ENCODE measurements around the gene TMEM52. TPM values are rescaled to one million over a fixed set of nuclear protein-coding genes. Genes with fewer than 3 reads are reported as not detected.
A peak's percentile ranks its signal among the peaks of the same experiment; 100 is the strongest.
"Not testable (repeated sequence)": the region's sequence is repeated elsewhere in the genome, so short reads cannot be mapped to it uniquely, and the experiment has no call there.

TMEM52 gene
- total RNA-seq, 2 experiments from 2014 or later = not detected

DNA sequence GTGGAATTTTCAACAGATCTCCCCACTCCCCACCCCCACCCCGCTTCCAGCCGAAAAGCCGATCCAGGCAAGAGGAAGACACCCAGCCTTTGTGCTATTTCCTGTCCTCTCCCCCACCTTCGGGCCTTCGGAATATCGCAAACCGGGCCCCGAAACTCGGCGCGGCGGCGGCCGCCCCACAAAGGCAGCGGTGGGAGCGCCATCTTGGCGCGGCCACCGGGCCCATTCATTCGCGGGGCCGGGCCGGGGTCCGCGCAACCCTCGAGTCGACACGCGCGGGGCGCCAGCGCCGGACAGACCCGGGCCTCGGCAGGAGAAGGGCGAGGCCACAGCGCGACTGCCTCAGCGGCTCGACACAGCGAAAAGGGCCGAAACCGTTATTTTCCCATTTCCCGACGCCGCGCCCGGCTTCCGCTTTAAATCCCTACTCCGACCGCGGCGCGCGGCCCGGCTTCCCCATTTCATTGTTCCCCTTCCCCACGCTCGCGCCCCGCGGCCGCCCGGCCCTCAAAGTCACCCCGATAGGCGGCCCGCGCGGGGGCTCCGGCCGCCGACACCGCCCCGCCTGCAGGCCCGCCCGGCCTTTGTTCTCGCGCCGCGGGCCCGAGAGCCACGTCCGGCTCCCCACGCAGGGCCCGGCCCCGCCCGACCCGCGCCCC, 29.1 kb downstream of the TMEM52 start:
- peak; percentile 46 for DNase-seq
- POLR2A ChIA-PET = no interaction called here
- H3K9me3 Mint-ChIP-seq = no peaks in the 10 kb centered on the region
- peak overlapping the region; percentile 84 for H3K4me3 Mint-ChIP-seq
- H3K27ac Mint-ChIP-seq = peak overlapping the region; percentile 93
- H3K36me3 Mint-ChIP-seq (ENCODE audit: low read depth) = peaks cover 24% of the 10 kb centered on the region
- H3K4me1 Mint-ChIP-seq = peaks cover 51% of the 10 kb centered on the region
- H3K27me3 Mint-ChIP-seq = no peaks in the 10 kb centered on the region
- CTCF ChIA-PET = interaction anchor here (0.8 to 1.8 kb wide), 3 partner anchors 12 to 31 kb away, joined by 3 to 6 read pairs (median 3); no protein-coding TSS in a partner anchor

DNA sequence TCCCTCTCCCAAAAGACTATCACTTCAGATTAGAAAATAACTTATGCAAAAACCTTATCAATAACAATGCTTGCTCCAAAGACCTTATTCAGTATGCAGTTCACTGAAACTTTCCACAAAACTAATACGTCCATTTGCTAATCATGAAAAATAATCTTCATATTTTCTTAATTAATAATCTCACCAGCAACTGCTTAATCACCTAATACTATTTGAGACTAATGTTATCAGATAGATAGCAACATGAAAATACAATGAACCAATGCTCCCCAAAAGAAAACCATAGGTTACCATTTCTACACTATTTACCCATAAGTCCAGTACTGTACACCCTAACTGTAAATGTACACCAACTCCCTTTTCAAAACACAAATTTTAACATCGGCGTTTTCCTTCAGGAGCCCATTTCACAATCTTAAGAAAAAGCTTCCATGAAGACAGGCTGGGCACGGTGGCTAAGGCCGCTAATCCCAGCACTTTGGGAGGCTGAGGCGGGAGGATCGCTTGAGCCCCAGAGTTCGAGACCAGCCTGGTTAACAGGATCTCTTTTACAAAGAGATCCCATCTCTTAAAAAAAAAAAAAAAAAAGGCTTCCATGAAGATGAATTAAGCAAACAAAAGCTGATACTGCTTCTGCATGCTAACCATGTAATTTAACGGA, 29.9 kb downstream of the TMEM52 start:
- peak overlapping the region; percentile 93 for H3K27ac Mint-ChIP-seq
- H3K4me3 Mint-ChIP-seq = peak overlapping the region; percentile 84
- no peak for DNase-seq
- peaks cover 47% of the 10 kb centered on the region for H3K4me1 Mint-ChIP-seq
- no peaks in the 10 kb centered on the region for H3K27me3 Mint-ChIP-seq
- CTCF ChIA-PET = interaction anchor here (0.6 to 1.9 kb wide), 5 partner anchors 11 to 59 kb away, joined by 3 to 6 read pairs (median 3); no protein-coding TSS in a partner anchor
- POLR2A ChIA-PET = interaction anchor here (0.8 kb wide), 1 partner anchor 9 kb away, joined by 8 read pairs; no protein-coding TSS in a partner anchor
- peaks cover 26% of the 10 kb centered on the region for H3K36me3 Mint-ChIP-seq (ENCODE audit: low read depth)
- H3K9me3 Mint-ChIP-seq = no peaks in the 10 kb centered on the region

DNA sequence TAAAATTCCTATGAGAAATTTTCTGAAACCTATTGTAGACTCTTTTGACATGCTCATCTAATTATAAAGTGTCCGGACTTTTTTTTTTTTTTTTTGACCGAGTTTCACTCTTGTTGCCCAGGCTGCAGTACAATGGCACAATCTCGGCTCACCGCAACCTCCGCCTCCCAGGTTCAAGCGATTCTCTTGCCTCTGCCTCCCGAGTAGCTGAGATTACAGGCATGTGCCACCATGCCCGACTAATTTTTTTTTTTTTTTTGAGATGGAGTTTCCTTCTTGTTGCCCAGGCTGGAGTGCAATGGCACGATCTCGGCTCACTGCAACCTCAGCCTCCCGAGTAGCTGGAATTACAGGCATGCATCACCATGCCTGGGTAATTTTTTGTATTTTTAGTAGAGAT, 35.2 kb downstream of the TMEM52 start:
- CTCF ChIA-PET, DNase-seq, POLR2A ChIA-PET, H3K4me3 Mint-ChIP-seq, H3K27me3 Mint-ChIP-seq, H3K9me3 Mint-ChIP-seq, H3K27ac Mint-ChIP-seq: not testable (repeated sequence)
- Mint-ChIP-seq H3K4me1 (peaks cover 58% of the 10 kb centered on the region), H3K36me3 (ENCODE audit: low read depth) (peaks cover 34% of the 10 kb centered on the region)

DNA sequence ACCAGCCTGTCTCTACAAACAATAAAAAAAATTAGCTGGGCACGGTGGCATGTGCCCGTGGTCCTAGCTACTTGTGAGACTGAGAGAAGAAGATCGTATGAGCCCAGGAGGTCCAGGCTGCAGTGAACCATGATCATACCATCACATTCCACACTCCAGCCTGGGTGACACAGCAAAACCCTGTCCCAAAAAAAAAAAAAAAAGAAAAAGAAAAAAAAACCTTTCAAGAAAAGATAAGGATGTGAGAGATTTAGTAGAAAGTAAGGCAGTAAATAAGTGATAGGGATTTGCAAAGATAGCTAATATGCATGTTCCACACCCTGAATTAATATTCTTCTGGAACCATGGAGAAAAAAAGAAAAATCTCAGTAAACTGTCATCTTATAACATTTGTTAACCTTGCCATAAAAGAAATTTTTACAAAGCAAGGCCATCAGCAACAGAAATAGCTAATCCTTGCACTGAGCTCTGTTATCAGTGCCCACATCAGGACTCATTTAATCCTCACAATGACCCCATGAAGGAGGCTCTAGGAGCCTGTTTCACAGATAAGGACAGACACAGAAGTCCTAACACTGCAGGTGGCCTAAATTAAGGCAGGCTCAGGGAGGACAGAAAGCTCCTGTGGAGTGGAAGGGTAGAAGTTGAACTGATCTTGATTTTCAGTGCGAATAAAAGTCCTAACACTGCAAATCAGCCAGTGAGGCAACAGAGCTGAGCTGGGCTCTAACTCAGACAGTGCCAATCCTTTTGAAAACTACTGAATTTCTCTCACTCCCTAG, 35.8 kb downstream of the TMEM52 start:
- H3K27me3 Mint-ChIP-seq = no peaks in the 10 kb centered on the region
- H3K9me3 Mint-ChIP-seq = no peaks in the 10 kb centered on the region
- H3K4me1 Mint-ChIP-seq = peaks cover 58% of the 10 kb centered on the region
- CTCF ChIA-PET = interaction anchor here (0.6 to 1.4 kb wide), 2 partner anchors 12 to 942 kb away, joined by 3 to 5 read pairs; no protein-coding TSS in a partner anchor
- peaks cover 37% of the 10 kb centered on the region for H3K36me3 Mint-ChIP-seq (ENCODE audit: low read depth)
- POLR2A ChIA-PET = no interaction called here
- peak overlapping the region; percentile 25 for H3K27ac Mint-ChIP-seq
- no peak for DNase-seq
- H3K4me3 Mint-ChIP-seq = no peak overlapping the region

DNA sequence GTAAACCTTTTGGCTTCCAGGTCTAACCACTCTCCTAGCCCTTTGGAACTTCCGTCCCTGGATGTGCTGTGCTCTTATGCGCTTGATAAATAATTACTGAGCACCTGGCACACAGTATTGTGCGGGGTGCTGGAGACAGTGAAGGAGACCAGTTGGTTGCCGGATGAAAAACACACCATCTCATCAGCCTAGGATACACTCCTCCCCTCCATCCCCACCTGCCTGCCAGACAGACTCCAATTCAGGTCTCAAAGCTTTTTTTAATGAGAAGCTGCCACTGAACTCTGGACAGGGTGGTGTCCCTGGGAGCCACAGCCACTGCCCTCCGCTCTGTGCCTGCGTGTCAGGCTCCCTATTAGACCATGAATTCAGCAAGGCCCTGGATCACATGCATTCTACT, 37.4 kb downstream of the TMEM52 start:
- Mint-ChIP-seq H3K36me3 (ENCODE audit: low read depth) (peaks cover 32% of the 10 kb centered on the region), H3K9me3 (no peaks in the 10 kb centered on the region), H3K27me3 (no peaks in the 10 kb centered on the region), H3K27ac (no peak overlapping the region), H3K4me3 (no peak overlapping the region), H3K4me1 (peaks cover 53% of the 10 kb centered on the region)
- CTCF ChIA-PET = interaction anchor here (0.9 kb wide), 1 partner anchor 12 kb away, joined by 3 read pairs; no protein-coding TSS in a partner anchor
- no peak for DNase-seq
- POLR2A ChIA-PET = no interaction called here

DNA sequence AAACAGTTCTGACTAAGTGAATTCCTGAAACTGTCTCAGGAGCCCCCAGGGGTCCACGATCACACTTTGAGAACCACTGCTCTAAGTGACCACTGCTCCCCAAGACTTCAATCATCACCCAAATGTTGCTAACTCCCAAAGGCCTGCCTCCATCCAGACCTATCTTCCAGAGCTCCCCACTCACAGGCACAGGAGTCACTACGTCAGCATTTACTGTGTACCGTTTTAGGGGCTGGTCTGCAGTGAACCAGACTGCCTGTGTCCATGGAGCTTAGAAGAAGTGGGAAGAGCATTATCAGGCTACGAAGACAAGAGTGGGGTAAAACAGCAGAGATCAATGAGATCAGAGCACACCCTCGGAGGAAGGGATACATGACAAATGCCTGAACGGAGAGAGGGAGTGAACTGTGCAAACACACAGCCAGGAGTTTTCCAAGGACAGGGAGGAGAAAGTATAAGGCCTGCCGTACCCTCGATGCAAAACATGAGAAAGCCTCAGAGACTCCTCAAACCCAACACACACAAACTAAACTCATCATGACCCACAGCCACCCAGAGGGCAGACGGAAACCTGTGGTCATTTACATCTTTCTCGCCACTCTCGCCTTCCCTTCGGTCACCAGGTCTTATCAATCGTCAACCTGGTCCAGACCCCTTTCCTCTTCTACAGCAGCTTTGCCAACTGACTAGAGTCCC, 38.3 kb downstream of the TMEM52 start:
- Mint-ChIP-seq H3K27ac (no peak overlapping the region), H3K4me3 (no peak overlapping the region), H3K4me1 (peaks cover 56% of the 10 kb centered on the region), H3K9me3 (no peaks in the 10 kb centered on the region), H3K36me3 (ENCODE audit: low read depth) (peaks cover 37% of the 10 kb centered on the region), H3K27me3 (no peaks in the 10 kb centered on the region)
- POLR2A ChIA-PET = no interaction called here
- CTCF ChIA-PET = interaction anchor here (0.7 kb wide), 1 partner anchor 303 kb away, joined by 5 read pairs; no protein-coding TSS in a partner anchor
- DNase-seq = no peak

DNA sequence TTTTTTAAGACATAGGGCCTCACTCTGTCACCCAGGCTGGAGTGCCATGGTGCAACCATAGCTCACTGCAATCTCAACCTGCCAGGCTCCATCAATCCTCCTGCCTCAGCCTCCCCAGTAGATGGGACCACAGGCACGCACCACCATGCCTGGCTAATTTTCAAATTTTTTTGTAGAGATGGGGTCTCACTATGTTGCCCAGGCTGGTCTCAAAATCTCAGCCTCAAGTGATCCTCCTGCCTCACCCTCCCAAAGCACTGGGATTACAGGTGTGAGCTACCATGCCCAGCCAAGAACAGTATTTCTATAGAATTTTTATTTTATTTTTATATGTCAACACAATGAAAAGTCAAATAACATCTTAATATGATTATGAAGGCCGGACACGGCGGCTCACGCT, 39.1 kb downstream of the TMEM52 start:
- CTCF ChIA-PET = interaction anchor here (0.5 kb wide), 1 partner anchor 199 kb away, joined by 3 read pairs; no protein-coding TSS in a partner anchor
- Mint-ChIP-seq H3K9me3 (no peaks in the 10 kb centered on the region), H3K27ac (no peak overlapping the region), H3K4me1 (peaks cover 61% of the 10 kb centered on the region), H3K4me3 (no peak overlapping the region), H3K27me3 (no peaks in the 10 kb centered on the region), H3K36me3 (ENCODE audit: low read depth) (peaks cover 44% of the 10 kb centered on the region)
- POLR2A ChIA-PET = no interaction called here
- DNase-seq = no peak

DNA sequence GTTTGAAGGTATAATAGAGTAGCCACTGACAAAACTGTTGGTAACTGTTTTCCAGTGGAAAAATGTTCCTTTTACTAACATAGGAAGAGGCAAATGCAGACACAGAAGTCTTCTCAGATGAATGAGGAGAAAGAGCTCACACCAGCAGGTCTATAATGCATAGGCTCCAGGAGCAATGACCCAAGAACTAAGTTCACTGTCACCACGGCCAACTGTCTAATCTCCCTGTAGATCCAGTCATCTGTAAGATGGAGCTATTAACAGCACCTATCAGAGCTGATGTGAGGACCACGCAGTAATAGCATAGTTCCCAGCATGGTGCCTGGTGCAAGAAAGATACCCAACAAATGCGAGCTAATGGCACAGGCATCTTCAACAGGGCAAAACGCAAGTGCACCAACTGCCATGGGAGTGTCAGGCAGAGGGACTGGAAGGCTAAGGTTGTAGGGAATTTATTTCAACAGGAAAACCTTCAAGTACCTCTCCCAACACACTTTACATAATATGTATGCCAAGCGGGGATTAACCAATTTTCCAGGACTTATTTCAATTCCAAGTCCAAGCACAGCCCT, 41.1 kb downstream of the TMEM52 start:
- POLR2A ChIA-PET = no interaction called here
- peaks cover 49% of the 10 kb centered on the region for H3K4me1 Mint-ChIP-seq
- no peak for DNase-seq
- H3K27ac Mint-ChIP-seq = peak overlapping the region; percentile 28
- peaks cover 50% of the 10 kb centered on the region for H3K36me3 Mint-ChIP-seq (ENCODE audit: low read depth)
- no peaks in the 10 kb centered on the region for H3K27me3 Mint-ChIP-seq
- H3K4me3 Mint-ChIP-seq = no peak overlapping the region
- H3K9me3 Mint-ChIP-seq = no peaks in the 10 kb centered on the region
- CTCF ChIA-PET = interaction anchor here (0.8 to 1.0 kb wide), 4 partner anchors 12 to 28 kb away, joined by 3 read pairs; no protein-coding TSS in a partner anchor

DNA sequence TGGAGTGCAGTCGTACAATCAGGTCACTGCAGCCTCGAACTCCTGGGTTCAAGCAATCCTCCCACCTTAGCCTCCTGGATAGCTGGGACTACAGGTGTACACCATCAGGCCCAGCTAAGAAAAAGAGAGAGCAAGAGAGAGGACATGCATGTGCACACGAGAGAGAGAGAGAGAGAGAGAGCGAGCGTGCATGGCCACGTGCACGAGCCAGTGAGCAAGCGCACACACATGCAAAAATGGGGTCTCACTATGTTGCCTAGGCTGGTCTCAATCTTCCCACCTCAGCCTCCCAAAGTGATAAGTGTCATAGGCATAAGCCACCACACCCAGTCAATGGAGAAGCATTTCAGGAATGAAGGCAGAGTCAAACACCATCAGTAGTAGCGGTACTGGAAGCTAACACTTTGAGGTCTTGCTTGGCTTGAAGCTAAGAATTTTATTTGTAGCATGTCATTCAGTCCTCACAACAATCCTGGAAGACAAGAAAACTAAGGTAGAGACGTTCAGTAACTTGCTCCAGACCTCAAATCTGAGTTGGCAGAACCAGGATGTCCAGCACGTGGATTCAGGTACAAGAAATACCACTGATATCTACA, 42.6 kb downstream of the TMEM52 start:
- ChIA-PET POLR2A (no interaction called here), CTCF (interaction anchor here (1.2 kb wide), 2 partner anchors 9 to 12 kb away, joined by 3 to 6 read pairs; no protein-coding TSS in a partner anchor)
- H3K27me3 Mint-ChIP-seq = no peaks in the 10 kb centered on the region
- no peak overlapping the region for H3K4me3 Mint-ChIP-seq
- no peak for DNase-seq
- no peak overlapping the region for H3K27ac Mint-ChIP-seq
- peaks cover 58% of the 10 kb centered on the region for H3K36me3 Mint-ChIP-seq (ENCODE audit: low read depth)
- no peaks in the 10 kb centered on the region for H3K9me3 Mint-ChIP-seq
- peaks cover 55% of the 10 kb centered on the region for H3K4me1 Mint-ChIP-seq

DNA sequence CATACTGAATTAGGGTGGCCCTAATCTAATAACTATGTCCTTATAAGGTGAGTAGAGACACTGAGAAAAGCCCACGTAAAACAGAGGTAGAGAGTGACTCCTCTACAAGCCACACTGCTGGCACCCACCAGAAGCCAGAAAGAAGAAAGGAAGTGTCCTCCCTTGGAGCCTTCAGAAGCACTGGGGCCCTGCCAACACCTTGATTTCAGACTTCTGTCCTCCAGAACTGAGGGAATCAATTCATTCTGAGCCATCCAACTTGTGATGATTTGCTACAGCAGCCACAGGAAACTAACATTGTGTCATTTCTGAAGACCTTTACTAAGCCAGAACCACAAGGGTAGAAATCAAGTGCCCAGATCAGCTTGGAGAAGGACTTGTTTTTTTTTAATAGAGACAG, 43.1 kb downstream of the TMEM52 start:
- ChIA-PET POLR2A (no interaction called here), CTCF (interaction anchor here (1.2 kb wide), 1 partner anchor 10 kb away, joined by 3 read pairs; no protein-coding TSS in a partner anchor)
- DNase-seq = no peak
- Mint-ChIP-seq H3K9me3 (no peaks in the 10 kb centered on the region), H3K4me1 (peaks cover 54% of the 10 kb centered on the region), H3K4me3 (no peak overlapping the region), H3K27me3 (no peaks in the 10 kb centered on the region), H3K27ac (no peak overlapping the region), H3K36me3 (ENCODE audit: low read depth) (peaks cover 61% of the 10 kb centered on the region)

DNA sequence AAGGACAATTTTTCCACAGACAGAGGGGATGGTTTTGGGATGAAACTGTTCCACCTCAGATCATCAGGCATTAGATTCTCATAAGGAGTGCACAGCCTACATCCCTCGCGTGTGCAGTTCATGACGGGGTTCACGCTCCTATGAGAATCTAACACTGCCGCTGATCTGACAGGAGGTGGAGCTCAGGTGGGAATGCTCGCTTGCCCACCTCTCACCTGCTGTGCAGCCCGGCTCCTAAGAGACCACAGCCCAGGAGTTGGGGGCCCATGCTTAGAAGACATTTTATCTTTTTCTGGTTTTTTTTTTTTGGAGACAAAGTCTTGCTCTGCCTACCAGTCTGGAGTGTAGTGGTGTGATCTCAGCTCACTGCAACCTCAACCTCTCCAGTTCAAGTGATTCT, 44.2 kb downstream of the TMEM52 start:
- Mint-ChIP-seq H3K9me3 (no peaks in the 10 kb centered on the region), H3K4me1 (peaks cover 53% of the 10 kb centered on the region), H3K27me3 (no peaks in the 10 kb centered on the region), H3K4me3 (no peak overlapping the region), H3K27ac (no peak overlapping the region), H3K36me3 (ENCODE audit: low read depth) (peaks cover 65% of the 10 kb centered on the region)
- DNase-seq = no peak
- ChIA-PET POLR2A (no interaction called here), CTCF (interaction anchor here (0.7 kb wide), 1 partner anchor 68 kb away, joined by 3 read pairs; no protein-coding TSS in a partner anchor)

DNA sequence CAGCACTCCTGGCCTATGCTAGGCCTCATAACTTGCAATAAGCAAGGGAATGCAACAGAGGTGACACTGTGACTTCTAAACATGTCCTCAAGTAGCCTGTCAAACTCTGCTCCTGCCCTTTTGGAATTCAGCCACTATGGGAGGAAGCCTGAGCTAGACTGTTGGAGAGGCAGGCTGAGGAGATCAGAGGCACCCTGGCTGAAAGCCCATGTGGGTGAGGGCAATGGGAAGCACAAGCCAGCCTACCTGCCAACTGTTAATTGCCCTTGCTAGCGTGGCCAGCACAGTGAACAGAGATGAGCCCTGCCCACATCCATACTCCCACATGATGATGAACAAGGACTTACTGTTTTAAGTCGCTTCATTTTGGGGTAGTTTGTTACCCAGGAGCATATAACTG, 45.9 kb downstream of the TMEM52 start:
- peaks cover 45% of the 10 kb centered on the region for H3K4me1 Mint-ChIP-seq
- no peaks in the 10 kb centered on the region for H3K27me3 Mint-ChIP-seq
- H3K27ac Mint-ChIP-seq = no peak overlapping the region
- ChIA-PET POLR2A (no interaction called here), CTCF (no interaction called here)
- H3K36me3 Mint-ChIP-seq (ENCODE audit: low read depth) = peaks cover 59% of the 10 kb centered on the region
- no peak for DNase-seq
- no peaks in the 10 kb centered on the region for H3K9me3 Mint-ChIP-seq
- no peak overlapping the region for H3K4me3 Mint-ChIP-seq
